WERI-Rb-1 (cell line): Measurements from ENCODE around the gene EBLN1.

ENCODE experiments used
- DNase-seq: peaks from one replicate; pipeline ENCODE4 v3.0.0-alpha.2; 2020
- H3K27ac ChIP-seq: fragments of 250-450 bp; sonication (Bioruptor Pico); 2 replicates; pipeline ENCODE4 v1.5.1; 2020; ENCODE audit warnings: mild to moderate bottlenecking, moderate library complexity
- H3K27me3 ChIP-seq: fragments of 250-450 bp; sonication (Bioruptor Pico); 2 replicates; pipeline ENCODE4 v1.5.1; 2021; ENCODE audit warnings: mild to moderate bottlenecking, low read depth, moderate library complexity; ENCODE audit not compliant: insufficient read depth, severe bottlenecking
- H3K36me3 ChIP-seq: fragments of 250-450 bp; sonication (Bioruptor Pico); 2 replicates; pipeline ENCODE4 v1.5.1; 2020; ENCODE audit warnings: mild to moderate bottlenecking, moderate library complexity
- H3K4me3 ChIP-seq: 2 replicates; pipeline ENCODE4 v1.5.1; 2011; ENCODE audit warnings: low read depth, mild to moderate bottlenecking, control low read depth, low read length
- H3K9me3 ChIP-seq: fragments of 250-450 bp; sonication (Bioruptor Pico); 2 replicates; pipeline ENCODE4 v1.5.1; 2021; ENCODE audit warnings: mild to moderate bottlenecking, moderate library complexity; ENCODE audit not compliant: severe bottlenecking
- TF ChIP-seq, protein P1 (sequence below): IDR thresholded peaks from 2 replicates; pipeline ENCODE4 v1.5.1; 2011; ENCODE audit warnings: low read depth, mild to moderate bottlenecking, control low read depth, inconsistent platforms, low read length

Gene EBLN1

DNA sequence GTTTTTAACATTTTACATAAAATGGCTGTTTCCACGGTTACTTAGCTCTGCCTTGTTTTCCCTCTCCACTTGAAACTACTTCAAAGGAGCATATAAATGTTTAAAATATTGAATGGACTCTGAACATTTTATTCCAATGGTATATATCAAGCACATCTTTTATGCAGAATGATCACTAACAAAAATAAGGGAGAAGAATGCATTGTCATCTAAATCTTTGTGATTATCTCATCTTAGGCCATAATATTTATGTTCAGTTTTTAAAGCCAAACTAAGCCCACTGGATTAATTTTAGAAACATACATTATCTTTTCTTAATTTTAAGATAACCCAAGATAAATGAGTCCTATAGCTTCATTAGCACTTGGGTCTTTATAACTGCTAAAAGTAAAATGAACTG lies 13.4 kb upstream of the EBLN1 start:
- Histone ChIP-seq H3K9me3 (no peaks in the 10 kb centered on the region), H3K27ac (no peak overlapping the region), H3K27me3 (no peaks in the 10 kb centered on the region), H3K4me3 (no peak overlapping the region), H3K36me3 (no peaks in the 10 kb centered on the region)
- no peak for DNase-seq
- TF ChIP-seq, protein P1, sequence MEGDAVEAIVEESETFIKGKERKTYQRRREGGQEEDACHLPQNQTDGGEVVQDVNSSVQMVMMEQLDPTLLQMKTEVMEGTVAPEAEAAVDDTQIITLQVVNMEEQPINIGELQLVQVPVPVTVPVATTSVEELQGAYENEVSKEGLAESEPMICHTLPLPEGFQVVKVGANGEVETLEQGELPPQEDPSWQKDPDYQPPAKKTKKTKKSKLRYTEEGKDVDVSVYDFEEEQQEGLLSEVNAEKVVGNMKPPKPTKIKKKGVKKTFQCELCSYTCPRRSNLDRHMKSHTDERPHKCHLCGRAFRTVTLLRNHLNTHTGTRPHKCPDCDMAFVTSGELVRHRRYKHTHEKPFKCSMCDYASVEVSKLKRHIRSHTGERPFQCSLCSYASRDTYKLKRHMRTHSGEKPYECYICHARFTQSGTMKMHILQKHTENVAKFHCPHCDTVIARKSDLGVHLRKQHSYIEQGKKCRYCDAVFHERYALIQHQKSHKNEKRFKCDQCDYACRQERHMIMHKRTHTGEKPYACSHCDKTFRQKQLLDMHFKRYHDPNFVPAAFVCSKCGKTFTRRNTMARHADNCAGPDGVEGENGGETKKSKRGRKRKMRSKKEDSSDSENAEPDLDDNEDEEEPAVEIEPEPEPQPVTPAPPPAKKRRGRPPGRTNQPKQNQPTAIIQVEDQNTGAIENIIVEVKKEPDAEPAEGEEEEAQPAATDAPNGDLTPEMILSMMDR = no peak

DNA sequence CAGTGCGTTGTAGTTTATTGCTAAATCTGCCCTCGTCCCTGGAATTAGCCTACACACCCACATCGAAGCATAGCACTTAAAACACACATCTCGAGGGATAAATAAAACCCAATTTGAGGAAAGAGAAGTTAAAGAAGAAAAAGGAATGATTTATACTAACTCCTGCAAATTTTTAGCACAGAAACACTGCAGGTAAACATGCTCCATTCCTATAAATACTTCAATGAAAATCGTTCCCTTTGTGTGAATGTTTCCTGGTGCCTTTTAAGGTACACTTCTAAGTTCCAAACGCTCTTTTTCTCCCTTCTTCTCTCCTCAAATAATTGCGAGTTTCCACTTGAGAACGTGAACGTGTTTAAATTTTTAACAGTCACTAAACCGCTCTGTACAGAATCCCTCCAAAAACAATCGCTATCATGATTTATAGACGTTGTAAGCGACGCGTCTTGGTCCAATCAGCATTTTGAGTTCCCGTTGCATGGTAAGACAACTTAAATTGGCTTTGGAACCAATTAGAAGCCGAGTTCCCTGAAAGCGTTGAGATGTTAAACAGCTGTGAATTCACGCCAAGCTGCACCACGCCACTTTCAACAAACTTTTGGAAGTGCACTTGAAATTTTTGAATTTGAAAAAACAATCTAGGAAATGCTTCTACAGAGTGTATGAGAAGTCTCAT lies 12.5 kb upstream of the EBLN1 start:
- Histone ChIP-seq H3K9me3 (no peaks in the 10 kb centered on the region), H3K4me3 (peak overlapping the region; percentile 95), H3K27me3 (no peaks in the 10 kb centered on the region), H3K36me3 (no peaks in the 10 kb centered on the region), H3K27ac (peak overlapping the region; percentile 88)
- peak; percentile 10 for DNase-seq
- TF ChIP-seq, protein P1 = no peak

DNA sequence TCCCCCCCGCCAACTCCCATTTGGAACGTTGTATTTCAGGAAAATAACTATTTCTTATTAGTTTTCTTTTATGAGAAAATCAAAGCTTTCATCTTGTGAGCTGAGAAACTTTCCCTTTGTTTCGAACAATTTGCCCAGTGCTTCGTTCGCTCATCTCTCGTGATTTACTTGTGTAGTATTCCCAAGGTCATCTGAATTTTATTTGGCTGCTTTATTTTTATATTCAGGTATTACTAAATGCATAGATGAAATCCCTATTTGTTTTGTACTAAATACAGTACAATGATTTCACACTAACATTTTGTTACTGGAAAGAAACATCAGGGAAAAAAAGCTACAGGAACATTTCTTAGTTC lies 12.0 kb upstream of the EBLN1 start:
- peak overlapping the region; percentile 95 for H3K4me3 ChIP-seq
- H3K27me3 ChIP-seq = no peaks in the 10 kb centered on the region
- H3K27ac ChIP-seq = peak overlapping the region; percentile 88
- TF ChIP-seq, protein P1 = no peak
- no peaks in the 10 kb centered on the region for H3K9me3 ChIP-seq
- no peak for DNase-seq
- no peaks in the 10 kb centered on the region for H3K36me3 ChIP-seq

DNA sequence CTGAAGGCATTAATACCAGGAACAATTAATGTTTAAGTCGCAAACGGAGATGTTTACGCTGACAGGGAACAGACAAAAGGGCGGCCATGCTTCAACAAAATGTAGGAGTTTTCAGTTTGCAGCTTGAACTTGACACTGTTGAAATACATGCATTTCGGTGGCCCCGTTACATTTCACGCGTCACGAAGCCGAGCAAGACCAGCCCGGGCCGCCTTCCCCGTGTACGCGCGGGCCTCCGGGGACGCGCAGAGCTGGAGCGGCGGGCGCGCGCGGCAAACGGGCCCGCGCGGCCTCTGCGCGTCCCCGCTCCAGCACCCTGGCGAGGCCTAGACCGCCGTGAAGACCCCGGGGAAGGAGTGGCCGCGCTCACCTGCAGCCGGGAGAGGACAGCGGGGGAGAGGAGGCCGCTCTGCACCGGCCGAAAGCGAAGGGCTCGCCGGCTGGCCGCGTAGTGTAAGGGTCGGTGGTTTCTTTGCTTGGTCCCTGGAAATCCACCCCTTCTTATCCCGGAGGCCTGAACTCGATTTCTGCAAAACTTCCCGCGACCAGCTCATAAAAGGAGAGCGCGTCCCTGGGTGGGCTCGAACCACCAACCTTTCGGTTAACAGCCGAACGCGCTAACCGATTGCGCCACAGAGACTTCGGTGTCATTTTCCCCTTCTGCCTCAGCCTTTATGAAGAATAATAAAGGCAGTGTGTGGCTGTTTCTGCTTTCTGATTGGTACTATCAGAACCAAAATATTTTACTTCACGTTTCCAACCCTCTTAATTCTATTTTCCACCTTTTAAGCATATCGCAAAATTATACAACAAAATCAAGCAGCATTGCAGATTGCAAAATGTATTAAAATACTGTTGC lies 11.4 kb upstream of the EBLN1 start:
- Histone ChIP-seq H3K27ac (peak overlapping the region; percentile 88), H3K9me3 (no peaks in the 10 kb centered on the region), H3K4me3 (peak overlapping the region; percentile 95), H3K27me3 (no peaks in the 10 kb centered on the region), H3K36me3 (no peaks in the 10 kb centered on the region)
- TF ChIP-seq, protein P1 = no peak
- peak; percentile 77 for DNase-seq

GRCh38 chr10:22228167-22228938 lies 10.5 kb upstream of the EBLN1 start:
- DNase-seq = no peak
- H3K27ac ChIP-seq = peak overlapping the region; percentile 88
- no peaks in the 10 kb centered on the region for H3K36me3 ChIP-seq
- no peaks in the 10 kb centered on the region for H3K27me3 ChIP-seq
- TF ChIP-seq, protein P1 = no peak
- no peaks in the 10 kb centered on the region for H3K9me3 ChIP-seq
- peak overlapping the region; percentile 95 for H3K4me3 ChIP-seq
